HG03469 (cell line): ENCODE results near the gene SYT1.

ENCODE experiments used
- ATAC-seq: cut with Tn5 transposase; IDR thresholded peaks from one replicate; pipeline ENCODE4 v1.9.1; 2021; ENCODE audit warnings: mild to moderate bottlenecking, moderate library complexity, moderate number of reproducible peaks; ENCODE audit not compliant: unreplicated experiment

Gene SYT1

GRCh38 chr12:79380402-79380801, 515.8 kb downstream of the SYT1 start:
- ATAC-seq: no peak

- no peak for ATAC-seq
These were observed 517.0 kb downstream of the SYT1 start for GRCh38 chr12:79381248-79382208.

- ATAC-seq: no peak
These were observed 520.0 kb downstream of the SYT1 start for GRCh38 chr12:79384551-79384950.

- ATAC-seq: no peak
These were observed 523.4 kb downstream of the SYT1 start for GRCh38 chr12:79388011-79388410.

- ATAC-seq: no peak
These were observed 529.3 kb downstream of the SYT1 start for GRCh38 chr12:79393842-79394241.

- no peak for ATAC-seq
These were observed 533.0 kb downstream of the SYT1 start for GRCh38 chr12:79397609-79398008.

GRCh38 chr12:79400481-79400880, 535.9 kb downstream of the SYT1 start:
- ATAC-seq: no peak

GRCh38 chr12:79402606-79403005, 538.0 kb downstream of the SYT1 start:
- ATAC-seq: no peak

- ATAC-seq: no peak
These were observed 542.4 kb downstream of the SYT1 start for GRCh38 chr12:79406993-79407392.

- ATAC-seq: peak; percentile 87
These were observed 543.4 kb downstream of the SYT1 start for GRCh38 chr12:79407671-79408622.

GRCh38 chr12:79408689-79409088, 544.1 kb downstream of the SYT1 start:
- no peak for ATAC-seq

GRCh38 chr12:79409562-79409961, 545.0 kb downstream of the SYT1 start:
- ATAC-seq: no peak

- ATAC-seq: no peak
These were observed 547.2 kb downstream of the SYT1 start for GRCh38 chr12:79411791-79412190.

- ATAC-seq: no peak
These were observed 549.2 kb downstream of the SYT1 start for GRCh38 chr12:79413796-79414195.

GRCh38 chr12:79414252-79414651, 549.7 kb downstream of the SYT1 start:
- no peak for ATAC-seq

- no peak for ATAC-seq
These were observed 550.7 kb downstream of the SYT1 start for GRCh38 chr12:79415321-79415720.

GRCh38 chr12:79415746-79416435, 551.3 kb downstream of the SYT1 start:
- ATAC-seq: no peak

- ATAC-seq: no peak
These were observed 555.6 kb downstream of the SYT1 start for GRCh38 chr12:79420146-79420618.

- no peak for ATAC-seq
These were observed 556.7 kb downstream of the SYT1 start for GRCh38 chr12:79421236-79421740.

GRCh38 chr12:79422060-79422812, 557.7 kb downstream of the SYT1 start:
- no peak for ATAC-seq
